Upper lobe of left lung (tissue), 6 donors: ENCODE results near the gene AHRR. TPM values are rescaled to one million over a fixed set of nuclear protein-coding genes. Genes with fewer than 3 reads are reported as not detected.

ENCODE experiments used
- ATAC-seq, 2 donors: fragments of 200-7000 bp; cut with Tn5 transposase; one replicate each; pipeline ENCODE4 v1.9.1; 2022; ENCODE audit warnings: mild to moderate bottlenecking in 2 of 2, moderate library complexity in 2 of 2; ENCODE audit not compliant: low FRiP score in 2 of 2
- DNase-seq, 2 donors: peaks; one replicate each; pipeline ENCODE4 v3.0.0-alpha.2; 2019 to 2020
- H3K27ac ChIP-seq, 4 donors: fragments of 200-600 bp; sonication (generic); one replicate each; pipeline ENCODE4 v1.5.1; 2016 to 2019
- H3K27me3 ChIP-seq, 4 donors: fragments of 200-600 bp; sonication (generic); one replicate each; pipeline ENCODE4 v1.5.1; 2017 to 2019
- H3K36me3 ChIP-seq, 4 donors: fragments of 200-600 bp; sonication (generic); one replicate each; pipeline ENCODE4 v1.5.1; 2016 to 2019
- H3K4me1 ChIP-seq, 4 donors: fragments of 200-600 bp; sonication (generic); one replicate each; pipeline ENCODE4 v1.5.1; 2018 to 2019
- H3K4me3 ChIP-seq, 4 donors: fragments of 200-600 bp; sonication (generic); one replicate each; pipeline ENCODE4 v1.5.1; 2017 to 2019; ENCODE audit warnings: mild to moderate bottlenecking in 2 of 4, moderate library complexity in 1 of 4
- H3K9me3 ChIP-seq, 4 donors: fragments of 200-600 bp; sonication (generic); one replicate each; pipeline ENCODE4 v1.5.1; 2018 to 2019
- EP300 ChIP-seq, 4 donors: sonication (generic); formaldehyde crosslinking; IDR thresholded peaks; one replicate each; pipeline ENCODE4 v1.5.1; 2017; ENCODE audit warnings: antibody characterized with exemption in 4 of 4, control low read depth in 2 of 4
- POLR2A ChIP-seq, 4 donors: fragments of 450-650 bp; IDR thresholded peaks; one replicate each; pipeline ENCODE4 v1.5.1; 2016 to 2017; ENCODE audit warnings: antibody characterized with exemption in 4 of 4, mild to moderate bottlenecking in 2 of 4
- POLR2AphosphoS5 ChIP-seq, 2 donors: sonication (generic); formaldehyde crosslinking; IDR thresholded peaks; one replicate each; pipeline ENCODE4 v1.5.1; 2017; ENCODE audit warnings: antibody characterized with exemption in 2 of 2
- WGBS, 2 donors: methylation state at CpG; one replicate each; pipeline ENCODE4 v1.1.5; 2017 to 2018; 5-methylcytosine and 5-hydroxymethylcytosine counted together
- total RNA-seq, 6 donors: library from RNA; depleted of rRNA in 4 of 6; stranded (reverse); fragments of >200 nt in 4 of 6; gene quantifications; one replicate each; pipeline versions ENCODE4 v1.1.0 to v1.2.1, GENCODE V29; 2016 to 2021
- TF ChIP-seq, protein P1 (sequence below), 6 experiments: fragments of 450-650 bp in 4 of 6; fragments of 200-600 bp in 2 of 6; sonication (generic) in 2 of 6; IDR thresholded peaks; one replicate each; pipeline ENCODE4 v1.5.1; 2016 to 2019; ENCODE audit warnings: antibody characterized with exemption in 6 of 6
- donor health status: DM: no; HTN: no; CAD: no; lungs with moderate emphysema.
- donor health status: DM: no; HTN: yes; CAD: no; lungs with severe emphysema.

The AHRR gene
- total RNA-seq, 6 donors from 2014 or later: 1.3 to 8.6 (median 4.4) TPM

DNA sequence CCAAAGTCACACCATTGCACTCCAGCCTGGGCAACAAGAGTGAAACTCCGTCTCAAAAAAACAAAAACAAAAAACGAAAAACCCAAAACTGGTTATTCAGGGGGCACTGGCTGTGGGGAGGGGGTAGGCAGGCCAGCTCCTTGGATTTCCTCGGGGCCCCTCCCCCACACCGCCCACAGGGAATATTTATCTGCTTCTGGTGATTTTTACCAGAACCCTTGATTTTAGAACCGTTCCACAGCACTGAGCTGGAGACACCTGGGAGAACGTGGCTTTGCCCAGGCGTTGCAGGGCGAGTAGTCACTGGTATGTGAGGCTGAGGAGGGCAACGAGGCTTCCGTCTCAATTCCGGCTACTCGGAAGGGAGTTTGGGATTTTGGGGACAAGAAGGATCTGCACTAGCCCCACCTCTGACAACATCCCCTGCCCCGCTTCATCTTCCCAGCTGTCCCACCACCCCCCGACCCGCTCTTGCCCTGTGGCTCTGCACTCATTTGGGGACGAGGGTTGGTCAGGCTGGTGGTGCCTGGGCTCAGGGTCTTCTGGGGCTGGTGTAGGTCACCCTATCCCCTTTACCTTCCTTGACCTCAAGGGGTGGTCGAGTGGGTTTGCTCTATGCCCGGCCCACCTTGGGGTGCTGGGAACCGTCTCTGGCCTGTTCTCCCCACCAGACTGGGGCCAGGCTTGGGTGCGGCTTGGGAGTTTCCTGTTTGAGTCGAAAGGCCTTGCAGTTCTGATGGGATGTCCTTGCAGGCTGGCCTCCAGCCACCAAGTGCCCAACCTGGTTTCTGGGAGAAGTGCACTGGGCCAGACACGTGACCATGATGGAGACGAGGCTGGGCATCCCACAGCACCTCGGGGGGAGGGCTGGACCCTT lies 3.5 kb downstream of the AHRR start:
- H3K27ac ChIP-seq: peak overlapping the region in 1 of 4 donors; percentile 23
- H3K4me3 ChIP-seq: no peak overlapping the region
- no peaks in the 10 kb centered on the region for H3K36me3 ChIP-seq
- peaks cover 21 to 29% (median 25%) of the 10 kb centered on the region in 4 donors for H3K4me1 ChIP-seq
- peaks cover 0 to 28% (median 11%) of the 10 kb centered on the region in 4 donors for H3K27me3 ChIP-seq
- TF ChIP-seq POLR2A (IDR thresholded peaks at IDR 0.05) (no peak), EP300 (IDR thresholded peaks at IDR 0.05) (no peak), POLR2AphosphoS5 (IDR thresholded peaks at IDR 0.05) (no peak)
- TF ChIP-seq, protein P1, sequence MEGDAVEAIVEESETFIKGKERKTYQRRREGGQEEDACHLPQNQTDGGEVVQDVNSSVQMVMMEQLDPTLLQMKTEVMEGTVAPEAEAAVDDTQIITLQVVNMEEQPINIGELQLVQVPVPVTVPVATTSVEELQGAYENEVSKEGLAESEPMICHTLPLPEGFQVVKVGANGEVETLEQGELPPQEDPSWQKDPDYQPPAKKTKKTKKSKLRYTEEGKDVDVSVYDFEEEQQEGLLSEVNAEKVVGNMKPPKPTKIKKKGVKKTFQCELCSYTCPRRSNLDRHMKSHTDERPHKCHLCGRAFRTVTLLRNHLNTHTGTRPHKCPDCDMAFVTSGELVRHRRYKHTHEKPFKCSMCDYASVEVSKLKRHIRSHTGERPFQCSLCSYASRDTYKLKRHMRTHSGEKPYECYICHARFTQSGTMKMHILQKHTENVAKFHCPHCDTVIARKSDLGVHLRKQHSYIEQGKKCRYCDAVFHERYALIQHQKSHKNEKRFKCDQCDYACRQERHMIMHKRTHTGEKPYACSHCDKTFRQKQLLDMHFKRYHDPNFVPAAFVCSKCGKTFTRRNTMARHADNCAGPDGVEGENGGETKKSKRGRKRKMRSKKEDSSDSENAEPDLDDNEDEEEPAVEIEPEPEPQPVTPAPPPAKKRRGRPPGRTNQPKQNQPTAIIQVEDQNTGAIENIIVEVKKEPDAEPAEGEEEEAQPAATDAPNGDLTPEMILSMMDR (IDR thresholded peaks at IDR 0.05): no peak
- DNase-seq: no peak
- no peaks in the 10 kb centered on the region for H3K9me3 ChIP-seq
- WGBS, 2 donors: 81 to 83% methylated on average over 24 of the region's 24 CpGs
- ATAC-seq: no peak

DNA sequence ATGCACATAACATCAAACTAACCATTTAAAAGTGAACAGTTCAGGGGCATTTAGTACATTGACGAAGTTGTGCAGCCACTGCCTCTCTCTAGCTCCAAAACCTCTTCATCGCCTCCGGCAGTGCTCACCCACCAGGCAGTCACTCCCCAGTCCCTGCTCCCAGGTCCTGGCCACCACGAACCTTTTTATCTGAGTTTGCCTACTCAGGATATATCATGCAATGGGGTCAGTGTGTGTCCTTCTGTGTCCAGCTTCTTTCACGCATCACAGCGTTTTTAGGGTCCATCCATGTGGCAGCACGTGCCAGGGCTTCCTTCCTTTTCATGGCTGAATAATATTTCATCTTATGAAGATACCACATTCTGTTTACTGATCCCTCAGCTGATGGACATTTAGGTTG lies 4.6 kb downstream of the AHRR start:
- no peaks in the 10 kb centered on the region for H3K36me3 ChIP-seq
- no peaks in the 10 kb centered on the region for H3K9me3 ChIP-seq
- peaks cover 0 to 18% (median 7%) of the 10 kb centered on the region in 4 donors for H3K27me3 ChIP-seq
- H3K4me1 ChIP-seq: peaks cover 13 to 20% (median 18%) of the 10 kb centered on the region in 4 donors
- ATAC-seq (no peak), DNase-seq (no peak)
- H3K27ac ChIP-seq: no peak overlapping the region
- 82 to 87% methylated on average over 7 of the region's 7 CpGs for WGBS, 2 donors
- no peak overlapping the region for H3K4me3 ChIP-seq
- TF ChIP-seq, protein P1 (IDR thresholded peaks at IDR 0.05): no peak
- no peak for TF ChIP-seq POLR2A (IDR thresholded peaks at IDR 0.05)
- no peak for TF ChIP-seq POLR2AphosphoS5 (IDR thresholded peaks at IDR 0.05)
- no peak for TF ChIP-seq EP300 (IDR thresholded peaks at IDR 0.05)

DNA sequence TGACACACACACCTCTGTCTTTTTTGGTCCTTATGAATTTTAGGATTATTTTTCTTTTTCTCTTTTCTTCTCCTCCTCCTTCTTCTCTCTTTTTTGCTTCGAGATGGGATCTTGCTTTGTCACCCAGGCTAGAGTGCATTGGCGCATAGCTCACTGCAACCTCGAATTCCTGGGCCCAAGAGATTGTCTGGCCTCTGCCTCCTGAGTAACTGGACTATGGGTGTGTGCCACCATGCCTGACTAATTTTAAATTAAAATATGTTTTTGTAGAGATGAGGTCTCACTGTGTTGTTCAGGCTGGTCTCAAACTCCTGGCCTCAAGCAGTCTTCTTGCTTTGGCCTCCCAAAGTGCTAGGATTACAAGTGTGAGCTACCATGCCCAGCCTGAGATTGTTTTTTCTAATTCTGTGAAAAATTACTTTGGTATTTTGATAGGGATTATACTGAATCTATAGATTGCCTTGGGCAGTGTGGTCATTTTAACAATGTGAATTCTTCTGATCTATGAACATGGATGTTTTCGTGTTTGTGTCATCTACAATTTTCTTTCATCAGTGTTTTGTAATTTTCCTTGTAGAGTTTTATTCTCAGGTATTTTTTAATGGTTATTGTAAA lies 7.7 kb downstream of the AHRR start:
- DNase-seq: no peak

DNA sequence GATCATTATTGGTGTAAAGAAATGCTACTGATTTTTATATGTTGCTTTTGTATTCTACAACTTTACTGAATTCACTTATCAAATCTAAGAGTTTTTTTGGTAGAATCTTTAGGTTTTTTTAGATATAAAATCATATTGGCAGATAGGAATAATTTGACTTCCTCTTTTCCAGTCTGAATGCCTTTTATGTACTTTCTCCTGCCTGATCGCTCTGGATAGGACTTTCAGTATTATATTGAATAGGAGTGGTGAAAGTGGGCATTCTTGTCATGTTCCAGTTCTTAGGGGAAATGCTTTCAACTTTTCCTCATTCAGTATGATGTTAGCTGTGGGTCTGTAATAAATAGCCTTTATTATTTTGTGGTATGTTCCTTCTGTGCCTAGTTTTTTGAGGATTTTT lies 8.3 kb downstream of the AHRR start:
- no peak for ATAC-seq
- Histone ChIP-seq H3K27ac (no peak overlapping the region), H3K9me3 (no peaks in the 10 kb centered on the region), H3K4me1 (no peaks in the 10 kb centered on the region), H3K36me3 (no peaks in the 10 kb centered on the region), H3K27me3 (no peaks in the 10 kb centered on the region), H3K4me3 (no peak overlapping the region)
- TF ChIP-seq, protein P1 (IDR thresholded peaks at IDR 0.05): no peak
- no peak for TF ChIP-seq EP300 (IDR thresholded peaks at IDR 0.05)
- WGBS, 2 donors: 85 to 86% methylated on average over 1 of the region's 1 CpG
- no peak for DNase-seq

More for the DNA sequence above, 7.7 kb downstream of the AHRR start:
- Histone ChIP-seq H3K27ac (no peak overlapping the region), H3K27me3 (no peaks in the 10 kb centered on the region), H3K9me3 (no peaks in the 10 kb centered on the region), H3K4me1 (no peaks in the 10 kb centered on the region), H3K36me3 (no peaks in the 10 kb centered on the region), H3K4me3 (no peak overlapping the region)
- WGBS, 2 donors: 84 to 87% methylated on average over 4 of the region's 4 CpGs
- ATAC-seq: no peak
- TF ChIP-seq POLR2A (IDR thresholded peaks at IDR 0.05) (no peak), EP300 (IDR thresholded peaks at IDR 0.05) (no peak), POLR2AphosphoS5 (IDR thresholded peaks at IDR 0.05) (no peak)
- TF ChIP-seq, protein P1 (IDR thresholded peaks at IDR 0.05): no peak
